HG02938 (cell line): ENCODE data around the gene MVB12B.
"Not testable (repeated sequence)": the region's sequence is repeated elsewhere in the genome, so short reads cannot be mapped to it uniquely, and the experiment has no call there.

Experiments
- ATAC-seq: cut with Tn5 transposase; IDR thresholded peaks from one replicate; pipeline ENCODE4 v1.9.1; 2021; ENCODE audit warnings: mild to moderate bottlenecking, moderate library complexity; ENCODE audit not compliant: unreplicated experiment

MVB12B gene

GRCh38 chr9:126326228-126327005, at the start of gene MVB12B:
Gene MVB12B, plus strand, starts transcription at chr9:126326829. Its CDS starts 101 bp downstream, at chr9:126326930.
- no peak for ATAC-seq

DNA sequence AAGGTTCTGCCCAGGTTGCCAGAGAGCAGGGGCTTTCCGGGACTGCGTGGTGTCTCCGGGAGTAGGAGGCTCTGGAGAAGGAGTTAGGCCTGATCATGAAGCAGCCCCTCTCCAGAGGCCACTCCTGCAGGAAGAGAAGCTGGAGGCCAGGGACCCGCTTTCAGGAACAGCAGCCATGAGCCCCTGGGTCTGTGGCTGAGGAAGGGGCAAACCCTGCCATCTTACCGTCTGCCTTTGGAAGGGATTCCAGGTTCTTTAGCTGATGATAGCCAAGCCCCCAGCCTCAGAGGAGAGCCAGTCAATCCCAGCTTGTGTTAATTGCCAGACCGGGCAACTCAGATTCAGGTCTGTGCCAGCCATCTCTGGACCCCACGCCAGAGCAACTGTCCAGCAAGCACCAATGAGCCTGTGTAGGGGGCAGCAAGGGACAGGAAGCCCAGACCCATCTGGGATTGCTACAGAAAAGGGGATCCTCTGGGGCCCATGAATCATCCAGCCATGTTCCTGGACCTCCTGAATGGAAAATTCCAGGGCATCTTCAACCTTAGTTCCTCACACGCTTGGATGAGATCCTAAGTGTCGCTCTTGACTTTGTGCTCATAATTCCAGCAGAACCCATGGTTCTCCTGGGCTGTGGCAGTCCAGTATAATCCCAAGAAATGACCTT, 42.7 kb upstream of the MVB12B start:
- no peak for ATAC-seq

- ATAC-seq = not testable (repeated sequence)
Measured at GRCh38 chr9:126285652-126286051, 41.0 kb upstream of the MVB12B start.

DNA sequence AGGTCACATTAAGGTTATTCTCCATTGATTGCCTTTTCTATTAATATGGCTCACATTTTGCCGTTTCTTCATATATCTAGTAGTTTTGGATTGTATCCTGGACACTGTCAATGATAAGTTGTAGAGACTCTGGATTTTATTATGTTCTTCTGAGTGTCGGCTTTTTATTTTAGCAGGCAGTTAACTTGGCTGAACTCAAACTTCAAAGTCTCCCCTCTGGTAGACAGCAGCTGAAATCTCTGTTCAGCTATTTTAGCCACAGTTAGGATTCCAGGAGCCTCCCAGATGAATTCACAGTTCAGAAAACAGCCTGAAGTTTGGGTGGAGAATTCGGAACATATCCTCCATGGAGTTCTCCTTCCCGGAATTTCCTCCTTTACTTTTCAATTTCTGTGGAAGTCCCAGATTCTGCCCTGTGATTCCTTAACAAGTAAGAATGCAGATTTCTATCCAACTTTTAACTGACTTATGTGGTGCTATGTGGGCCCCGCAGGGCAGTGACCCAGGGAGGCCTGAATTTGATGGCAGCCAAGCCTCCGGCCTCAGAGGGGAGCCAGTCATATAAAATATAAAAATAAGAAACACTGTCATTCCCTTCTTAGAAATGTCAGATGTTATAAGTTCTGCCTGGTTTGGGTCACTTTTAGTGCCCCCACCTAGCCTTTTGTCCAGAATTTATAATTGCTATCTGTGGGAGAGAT, 39.3 kb upstream of the MVB12B start:
- no peak for ATAC-seq

GRCh38 chr9:126290871-126291270, 35.8 kb upstream of the MVB12B start:
- no peak for ATAC-seq

- ATAC-seq = no peak
Measured at GRCh38 chr9:126291925-126292324, 34.7 kb upstream of the MVB12B start.

DNA sequence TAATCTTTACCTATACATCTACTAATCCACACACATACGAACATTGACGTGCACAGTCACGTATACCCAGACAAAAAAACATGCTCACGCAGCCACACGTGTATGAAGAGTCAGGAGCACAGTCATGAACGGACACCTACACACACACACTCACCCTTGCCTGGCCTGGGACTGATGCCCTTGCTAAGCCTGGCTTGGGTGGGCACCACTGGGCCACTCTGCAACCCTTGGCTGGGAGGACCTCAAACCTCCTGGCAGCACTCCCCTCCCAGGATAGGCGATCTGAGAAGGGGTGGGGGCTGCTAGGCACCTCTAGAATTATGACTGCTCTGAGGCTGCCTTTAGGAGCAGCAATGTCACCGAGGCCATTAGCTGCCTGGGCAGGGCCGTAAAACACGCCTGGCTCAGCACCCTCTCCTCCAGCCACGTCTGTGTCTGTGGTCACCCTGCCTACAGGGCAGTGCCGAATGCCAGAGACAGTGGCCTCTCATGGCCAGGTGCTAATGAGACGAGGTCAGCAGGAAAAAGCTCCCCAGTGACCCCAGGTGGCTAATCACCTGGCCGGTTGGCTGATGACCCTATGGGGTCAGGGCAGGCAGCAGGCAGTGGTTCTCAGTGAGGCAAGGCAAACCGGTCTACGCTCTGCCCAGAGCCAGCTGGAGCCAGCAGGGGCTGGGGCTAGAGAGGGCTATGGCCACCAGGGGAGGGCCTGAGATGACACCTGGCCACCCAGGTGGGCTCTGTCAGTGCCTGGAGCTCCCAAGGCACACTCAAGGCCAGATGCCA, 33.7 kb upstream of the MVB12B start:
- ATAC-seq = no peak

- no peak for ATAC-seq
Measured at GRCh38 chr9:126293522-126293889, 33.1 kb upstream of the MVB12B start.

DNA sequence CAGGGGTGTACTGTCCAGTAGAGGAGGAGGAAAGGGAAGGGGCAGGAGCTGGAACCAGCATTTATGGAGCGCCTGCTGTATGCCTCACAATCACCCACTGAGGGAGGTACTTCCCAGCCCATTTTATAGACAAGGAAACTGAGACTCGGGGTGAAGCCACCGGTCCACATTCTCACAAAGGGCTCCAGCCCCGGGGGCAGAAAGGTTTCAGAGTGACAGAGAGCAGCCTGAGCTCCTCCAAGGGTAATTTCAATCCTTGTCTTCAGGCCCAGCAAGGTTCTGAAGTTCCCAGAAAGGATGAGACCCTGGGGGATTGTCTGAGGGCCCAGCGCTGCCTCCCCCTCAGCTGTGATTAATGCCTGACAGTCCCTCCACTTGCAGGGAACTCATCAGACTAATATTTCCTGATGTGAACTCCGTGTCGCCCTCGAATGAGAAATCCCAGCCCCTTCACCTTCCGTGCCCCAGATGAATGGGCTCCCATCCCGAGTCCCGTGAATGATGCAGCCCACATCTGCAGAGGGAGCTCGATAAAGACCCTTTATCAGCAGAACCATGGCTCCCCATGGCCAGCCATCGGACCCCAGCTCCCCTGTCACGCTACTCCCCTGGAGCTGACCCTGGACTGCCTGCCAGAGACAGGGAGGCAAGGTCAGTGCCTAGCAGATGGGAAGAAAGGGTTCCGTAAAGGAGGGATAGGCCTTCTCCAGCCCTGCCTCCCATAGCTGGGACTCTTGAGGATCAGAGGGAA, 32.1 kb upstream of the MVB12B start:
- ATAC-seq = no peak

DNA sequence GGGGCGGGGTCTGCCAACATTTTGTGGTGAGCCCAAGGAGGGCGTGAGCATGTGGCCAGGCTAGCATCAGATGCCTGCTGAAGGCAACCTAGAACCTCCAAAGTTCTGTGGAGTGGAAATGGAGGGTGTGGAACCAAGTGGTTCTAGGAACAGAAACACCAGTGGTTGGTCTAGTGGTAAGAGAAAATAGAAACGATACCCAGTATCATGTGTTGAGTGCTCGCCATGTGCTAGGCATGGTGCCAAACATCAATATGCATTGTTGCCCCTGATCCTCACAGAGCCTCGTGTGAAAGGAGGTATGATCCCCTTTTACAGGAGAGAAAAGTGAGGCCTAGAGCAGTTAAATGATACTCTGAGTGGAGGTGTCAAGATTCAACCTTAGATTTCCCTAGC, 31.5 kb upstream of the MVB12B start:
- no peak for ATAC-seq

DNA sequence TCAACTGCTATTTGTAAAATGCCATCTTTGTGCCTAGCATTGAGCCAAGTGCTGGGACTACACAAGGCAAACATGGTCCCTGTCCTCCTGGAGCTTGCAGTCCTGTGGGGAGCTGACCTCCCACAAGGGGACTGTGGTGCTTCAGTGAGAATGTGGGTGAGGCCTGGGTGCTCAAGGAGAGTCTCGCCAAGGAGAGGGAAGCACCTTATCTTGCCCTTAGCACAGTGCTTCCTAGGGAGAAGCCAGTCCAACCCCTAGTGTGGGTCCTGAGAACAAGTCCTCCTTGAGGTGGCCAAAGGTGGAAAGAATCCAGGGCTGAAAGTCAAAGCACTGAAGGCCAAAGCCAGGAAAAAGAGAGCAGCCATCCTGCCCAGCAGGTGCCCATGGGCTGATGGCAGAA, 31.1 kb upstream of the MVB12B start:
- no peak for ATAC-seq

- no peak for ATAC-seq
Measured at GRCh38 chr9:126295936-126296600, 30.6 kb upstream of the MVB12B start.

DNA sequence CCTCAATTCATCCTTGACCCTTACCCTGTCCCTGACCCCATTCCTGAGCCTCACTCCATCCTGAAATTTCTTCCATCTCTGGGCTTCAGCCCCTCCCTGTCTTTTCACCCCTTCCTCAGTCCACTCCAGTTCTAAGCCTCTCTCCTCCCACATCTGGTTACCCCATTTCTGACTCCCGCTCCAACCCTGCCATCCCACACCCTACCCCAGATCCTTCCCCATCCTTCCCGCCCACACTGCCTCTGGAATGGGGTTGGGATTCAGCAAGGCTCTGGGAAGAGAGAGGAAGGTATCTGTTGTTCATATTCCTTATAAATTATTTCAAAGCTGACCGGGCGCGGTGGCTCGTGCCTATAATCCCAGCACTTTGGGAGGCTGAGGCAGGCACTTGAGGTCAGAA, 29.9 kb upstream of the MVB12B start:
- no peak for ATAC-seq

- ATAC-seq = no peak
Measured at GRCh38 chr9:126297661-126298060, 29.0 kb upstream of the MVB12B start.

DNA sequence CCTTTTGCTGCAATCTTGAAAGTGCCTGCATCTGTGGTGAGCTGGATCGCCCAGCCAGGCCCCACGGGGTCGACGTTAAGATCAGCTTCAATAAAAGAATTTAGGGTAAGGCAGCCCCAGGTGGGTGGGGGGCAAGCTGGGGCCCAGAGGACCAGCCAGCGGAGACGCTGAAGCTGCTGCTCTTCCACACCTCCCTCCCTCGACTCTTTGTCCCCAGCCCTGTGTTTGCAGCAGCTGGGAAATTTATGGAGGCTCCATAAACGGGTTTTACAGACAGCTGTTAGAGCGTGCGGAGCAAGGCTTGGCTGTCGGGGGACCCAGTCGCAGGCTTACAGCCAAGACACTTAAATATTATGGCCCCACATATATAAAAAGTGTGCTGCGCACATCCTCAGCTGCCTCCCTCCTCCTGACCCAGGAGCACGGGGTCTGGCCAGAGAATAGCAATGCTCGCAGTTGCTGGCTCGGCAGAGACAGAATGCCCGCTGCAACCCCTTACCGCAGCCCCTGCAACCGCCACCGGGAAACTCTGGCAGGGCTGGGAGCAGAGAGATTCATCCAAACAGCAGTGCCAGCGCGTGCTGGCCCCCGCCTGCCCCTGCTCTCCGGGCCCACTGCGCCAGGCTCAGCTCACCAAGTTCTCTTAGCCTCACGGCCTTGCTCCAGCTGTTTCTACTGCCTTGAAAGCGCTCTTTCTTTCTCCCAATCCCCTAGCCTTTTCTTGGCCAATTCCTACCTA, 28.4 kb upstream of the MVB12B start:
- ATAC-seq = no peak

DNA sequence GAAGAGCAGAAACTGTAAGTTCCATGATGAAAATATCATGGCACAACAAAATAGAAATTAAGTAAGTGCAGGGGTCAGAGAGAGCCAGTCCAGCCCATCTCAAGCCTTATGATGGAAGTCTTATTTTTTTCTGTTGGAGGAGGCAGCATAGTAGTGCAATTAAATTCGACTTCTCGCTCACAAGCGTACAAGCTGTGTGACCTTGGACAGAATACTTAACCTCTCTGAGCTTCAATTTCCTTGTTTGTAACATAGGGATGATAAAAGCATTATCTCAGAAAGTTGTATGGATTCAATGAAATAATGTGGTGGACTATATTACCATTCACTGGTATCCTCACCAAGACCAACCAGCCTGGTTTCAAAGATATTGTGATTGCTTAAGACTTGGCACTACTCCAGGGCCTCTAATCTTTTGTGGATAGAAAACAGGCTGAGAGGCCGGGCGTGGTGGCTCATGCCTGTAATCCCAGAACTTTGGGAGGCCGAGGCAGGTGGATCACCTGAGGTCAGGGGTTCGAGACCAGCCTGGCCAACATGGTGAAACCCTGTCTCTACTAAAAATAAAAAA, 26.8 kb upstream of the MVB12B start:
- ATAC-seq = no peak

DNA sequence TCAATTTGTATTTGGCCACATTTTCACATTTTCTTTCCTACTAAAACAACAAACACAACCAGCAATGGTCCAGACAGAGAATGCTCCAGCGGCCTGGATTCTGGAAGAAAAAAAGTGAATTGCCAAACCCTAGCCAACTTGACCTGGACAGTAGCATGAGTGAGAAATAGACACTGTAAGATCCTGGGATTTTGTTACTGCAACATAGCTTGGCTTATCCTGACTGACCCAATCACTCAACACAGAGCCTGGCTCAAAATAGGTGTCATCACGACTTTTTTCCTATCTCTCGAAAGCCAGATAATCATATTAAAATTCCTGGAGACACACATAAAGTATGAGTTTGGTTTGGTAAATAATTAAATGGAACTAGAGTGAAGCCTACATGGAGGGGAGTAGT, 25.4 kb upstream of the MVB12B start:
- no peak for ATAC-seq

DNA sequence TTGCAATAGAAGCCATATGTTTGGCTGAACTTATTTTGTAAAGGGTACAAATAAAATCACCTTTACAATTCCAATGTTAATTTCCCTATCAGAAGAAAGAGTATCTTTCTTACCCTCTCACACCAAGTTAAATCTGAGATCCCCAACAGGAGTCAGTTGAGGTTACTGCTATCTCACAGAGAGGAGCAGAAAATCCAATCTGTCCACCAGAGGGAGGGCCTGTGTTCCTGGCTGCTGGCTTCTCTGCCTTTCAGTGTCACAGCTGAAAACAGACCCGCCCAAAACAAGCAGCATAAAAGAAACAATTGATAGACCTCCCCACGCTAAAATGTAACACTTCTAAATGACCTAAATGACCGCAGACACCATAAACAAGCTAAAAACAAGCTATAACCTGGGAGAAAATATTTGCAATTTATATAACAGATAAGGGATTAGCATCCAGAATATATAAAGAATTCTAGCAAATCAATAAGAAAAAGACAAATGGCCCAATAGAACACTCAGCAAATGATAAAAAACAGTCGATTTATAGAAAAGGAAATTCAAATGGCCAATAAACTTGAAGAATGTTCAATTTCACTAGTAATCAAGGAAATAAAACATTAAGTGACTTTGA, 24.5 kb upstream of the MVB12B start:
- ATAC-seq = no peak
